Stomach (tissue), 9 donors: ENCODE results near the gene ILRUN. TPM values are rescaled to one million over a fixed set of nuclear protein-coding genes. Genes with fewer than 3 reads are reported as not detected.

Experiments
- DNase-seq, 2 donors: peaks; one replicate each; pipeline versions ENCODE4 v3.0.0 to v3.0.0-alpha.2; 2013 to 2019
- H3K27ac ChIP-seq, 5 donors: fragments of 200-600 bp in 4 of 5; sonication (generic) in 4 of 5; one replicate each; pipeline ENCODE4 v1.5.1; 2013 to 2019; ENCODE audit warnings: mild to moderate bottlenecking in 1 of 5, moderate library complexity in 1 of 5
- H3K27me3 ChIP-seq, 3 donors: fragments of 200-600 bp; sonication (generic); one replicate each; pipeline ENCODE4 v1.5.1; 2017 to 2019; ENCODE audit warnings: mixed run types in 1 of 3
- H3K36me3 ChIP-seq, 4 donors: fragments of 200-600 bp; sonication (generic); 1 replicate in 3 of 4; 2 replicates in 1 of 4; pipeline ENCODE4 v1.5.1; 2016 to 2019
- H3K4me1 ChIP-seq, 4 donors: fragments of 200-600 bp; sonication (generic); one replicate each; pipeline ENCODE4 v1.5.1; 2016 to 2019
- H3K4me3 ChIP-seq, 4 donors: fragments of 200-600 bp; sonication (generic) in 3 of 4; one replicate each; pipeline ENCODE4 v1.5.1; 2016 to 2019; ENCODE audit warnings: mild to moderate bottlenecking in 1 of 4
- H3K9me3 ChIP-seq, 4 donors: fragments of 200-600 bp; sonication (generic); one replicate each; pipeline ENCODE4 v1.5.1; 2016 to 2019
- CTCF ChIP-seq, 7 experiments: fragments of 450-650 bp in 4 of 7; fragments of 200-600 bp in 3 of 7; sonication (generic) in 3 of 7; IDR thresholded peaks; one replicate each; pipeline ENCODE4 v1.5.1; 2016 to 2019; ENCODE audit warnings: antibody characterized with exemption in 7 of 7, control low read depth in 2 of 7, mild to moderate bottlenecking in 1 of 7
- EP300 ChIP-seq: sonication (generic); formaldehyde crosslinking; IDR thresholded peaks from one replicate; pipeline ENCODE4 v1.6.1; 2017; ENCODE audit warnings: antibody characterized with exemption
- POLR2A ChIP-seq, 4 donors: fragments of 450-650 bp; IDR thresholded peaks; one replicate each; pipeline ENCODE4 v1.6.1; 2016; ENCODE audit warnings: antibody characterized with exemption in 4 of 4, control low read depth in 2 of 4, mild to moderate bottlenecking in 1 of 4, moderate library complexity in 1 of 4
- POLR2AphosphoS5 ChIP-seq, 3 donors: sonication (generic); formaldehyde crosslinking; IDR thresholded peaks; one replicate each; pipeline ENCODE4 v1.6.1; 2016; ENCODE audit warnings: antibody characterized with exemption in 3 of 3
- WGBS, 5 donors: extraction: QIAGEN DNeasy Blood & Tissue Kit in 3 of 5; methylation state at CpG; one replicate each; pipeline versions ENCODE4 v1.1.5 to v1.1.7; 2013 to 2018; 5-methylcytosine and 5-hydroxymethylcytosine counted together
- intact Hi-C: fragments of 100-400 bp; cut with DNase I; formaldehyde crosslinking; loops from one replicate; pipeline ENCODE4 v1.15.1; 2023; ENCODE audit warnings: low total_unique reads
- polyA plus RNA-seq, 3 donors: library from polyadenylated mRNA; stranded (reverse); fragments of 200-250 nt; gene quantifications; one replicate each; pipeline ENCODE4 v1.2.3, GENCODE V29; 2013
- total RNA-seq, 5 donors: library from RNA; depleted of rRNA; stranded (reverse); fragments of >200 nt; gene quantifications; one replicate each; pipeline versions ENCODE4 v1.1.0 to v1.2.3, GENCODE V29; 2014 to 2016
- donor health status: healthy with polysubstance abuse.
- donor health status: Bipolar disorder and iron deficiency.
- donor health status: healthy.

ILRUN gene
- total and polyA plus RNA-seq, 8 donors, result 27.0 to 89.3 (median 43.6) TPM

DNA sequence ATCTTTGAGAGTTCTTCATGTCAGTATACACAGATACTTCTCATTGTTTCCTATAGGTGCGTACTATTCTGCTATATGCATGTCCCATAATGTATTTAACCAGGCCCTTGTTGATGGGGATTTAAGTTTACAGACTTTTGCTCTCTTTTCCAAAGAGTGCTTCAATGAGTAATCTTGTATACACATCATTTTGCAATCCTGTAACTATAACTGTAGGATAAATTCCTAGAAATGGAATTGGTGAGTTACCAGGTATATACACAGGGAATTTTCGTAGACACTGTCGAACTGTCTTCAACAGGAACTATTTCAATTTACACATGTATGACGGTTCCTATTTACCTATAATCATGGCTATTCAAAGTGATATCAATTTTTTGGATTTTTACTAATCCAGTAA, 45.5 kb upstream of the ILRUN start:
- intact Hi-C loops, result no loop called here
- Histone ChIP-seq H3K4me1 (peaks cover 12 to 16% (median 14%) of the 10 kb centered on the region in 4 donors), H3K4me3 (no peak overlapping the region), H3K36me3 (no peaks in the 10 kb centered on the region), H3K27me3 (no peaks in the 10 kb centered on the region), H3K27ac (no peak overlapping the region), H3K9me3 (no peaks in the 10 kb centered on the region)
- WGBS, 5 donors, result 88 to 92% (median 89%) methylated on average over 4 of the region's 4 CpGs
- DNase-seq, result no peak
- TF ChIP-seq POLR2AphosphoS5 (IDR thresholded peaks at IDR 0.05) (no peak), EP300 (no peak), CTCF (IDR thresholded peaks at IDR 0.05) (no peak), POLR2A (IDR thresholded peaks at IDR 0.05) (no peak)

- H3K27ac ChIP-seq, result no peak overlapping the region
- no peaks in the 10 kb centered on the region for H3K36me3 ChIP-seq
- H3K4me3 ChIP-seq, result no peak overlapping the region
- H3K4me1 ChIP-seq, result no peaks in the 10 kb centered on the region
- TF ChIP-seq CTCF (IDR thresholded peaks at IDR 0.05), result no peak
- TF ChIP-seq POLR2AphosphoS5 (IDR thresholded peaks at IDR 0.05), result no peak
- no peak for TF ChIP-seq POLR2A (IDR thresholded peaks at IDR 0.05)
- TF ChIP-seq EP300, result no peak
- H3K9me3 ChIP-seq, result no peaks in the 10 kb centered on the region
- DNase-seq, result no peak
- intact Hi-C loops, result no loop called here
- 91 to 98% (median 97%) methylated on average over 3 of the region's 3 CpGs for WGBS, 5 donors
- H3K27me3 ChIP-seq, result no peaks in the 10 kb centered on the region
These were observed 40.3 kb upstream of the ILRUN start for GRCh38 chr6:34736823-34737222.

GRCh38 chr6:34731393-34732060, 35.0 kb upstream of the ILRUN start:
- no peak overlapping the region for H3K4me3 ChIP-seq
- no peaks in the 10 kb centered on the region for H3K4me1 ChIP-seq
- H3K27ac ChIP-seq, result no peak overlapping the region
- no peaks in the 10 kb centered on the region for H3K27me3 ChIP-seq
- no peak for DNase-seq
- no peaks in the 10 kb centered on the region for H3K36me3 ChIP-seq
- intact Hi-C loops, result no loop called here
- TF ChIP-seq POLR2A (IDR thresholded peaks at IDR 0.05) (no peak), CTCF (IDR thresholded peaks at IDR 0.05) (no peak), EP300 (no peak), POLR2AphosphoS5 (IDR thresholded peaks at IDR 0.05) (no peak)
- H3K9me3 ChIP-seq, result no peaks in the 10 kb centered on the region
- WGBS, 5 donors, result 91 to 98% (median 94%) methylated on average over 5 of the region's 5 CpGs

DNA sequence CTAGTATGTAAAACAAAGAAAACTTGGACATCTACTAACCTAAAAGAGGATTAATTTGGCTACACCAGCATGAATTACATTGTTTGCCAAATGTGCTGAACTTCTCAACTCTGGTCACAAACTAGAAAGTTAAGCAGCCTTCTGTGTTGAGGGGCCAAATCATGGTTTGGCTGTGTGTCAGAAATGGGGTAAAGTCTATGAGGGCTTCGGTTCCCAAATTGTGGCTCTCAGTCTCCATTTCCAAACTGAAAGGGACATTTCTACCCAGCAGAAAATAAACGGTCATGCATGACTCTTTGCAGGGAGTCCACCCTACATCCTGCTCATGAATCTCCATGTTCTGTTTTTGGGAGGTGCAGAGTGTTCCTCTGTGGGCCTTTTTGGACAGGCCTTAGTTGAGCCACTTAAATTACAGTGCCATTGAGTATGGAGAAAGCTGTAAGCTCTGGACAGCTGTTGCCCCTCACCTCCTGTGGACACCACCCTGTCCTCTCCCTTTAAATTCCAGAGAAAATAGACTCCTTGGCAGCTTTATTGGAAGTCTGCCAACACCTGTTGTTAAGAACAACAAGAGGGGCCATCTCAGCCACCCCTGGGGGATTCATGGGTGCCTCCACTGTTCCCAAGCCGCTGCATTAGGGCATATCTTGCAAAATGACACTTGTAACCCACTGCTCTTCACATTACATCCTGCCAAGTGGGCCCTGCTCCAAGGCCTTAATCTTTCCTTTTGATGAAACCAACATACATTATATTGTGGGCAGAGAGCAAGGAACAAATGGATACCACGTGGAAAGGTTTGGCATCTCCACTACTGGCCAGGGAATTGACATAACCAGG, 33.3 kb upstream of the ILRUN start:
- Histone ChIP-seq H3K36me3 (no peaks in the 10 kb centered on the region), H3K4me3 (no peak overlapping the region), H3K4me1 (no peaks in the 10 kb centered on the region), H3K27ac (no peak overlapping the region), H3K27me3 (no peaks in the 10 kb centered on the region), H3K9me3 (peaks cover 0 to 6% (median 0%) of the 10 kb centered on the region in 4 donors)
- DNase-seq, result no peak
- TF ChIP-seq POLR2A (IDR thresholded peaks at IDR 0.05), result no peak
- no peak for TF ChIP-seq EP300
- TF ChIP-seq CTCF (IDR thresholded peaks at IDR 0.05), result no peak
- TF ChIP-seq POLR2AphosphoS5 (IDR thresholded peaks at IDR 0.05), result no peak
- WGBS, 5 donors, result 57 to 72% (median 69%) methylated on average over 4 of the region's 4 CpGs
- intact Hi-C loops, result no loop called here
